Caco-2 (cell line): Measurements from ENCODE around the gene STAT3. TPM values are rescaled to one million over a fixed set of nuclear protein-coding genes. Genes with fewer than 3 reads are reported as not detected.

Experiments
- BruUV-seq: library from RNA; stranded (reverse); fragments of 400-500 nt; replicated peaks from 2 replicates; lab custom pipeline; 2021; lab: Mats Ljungman, UMichigan
- CTCF ChIA-PET: fragments of 300-600 bp; sonication (Branson Sonifier 250); formaldehyde crosslinking; loops from one replicate; lab custom pipeline; 2022; ENCODE audit warnings: antibody characterized with exemption; lab: Charles Lee
- POLR2A ChIA-PET: fragments of 300-600 bp; sonication (Branson Sonifier 250); formaldehyde crosslinking; loops from one replicate; lab custom pipeline; 2022; ENCODE audit warnings: antibody characterized with exemption; lab: Charles Lee
- DNase-seq, 2 experiments: peaks; one replicate each; pipeline versions ENCODE4 v3.0.0 to v3.0.0-alpha.2; 2020 to 2022
- H3K27me3 ChIP-seq: replicated peaks from 2 replicates; pipeline ENCODE4 v1.6.0; 2011; ENCODE audit warnings: low read length; ENCODE audit not compliant: control insufficient read depth, insufficient read depth
- H3K36me3 ChIP-seq: 2 replicates; pipeline ENCODE4 v1.5.1; 2011; ENCODE audit warnings: low read length; ENCODE audit not compliant: control insufficient read depth, insufficient read depth
- H3K4me1 ChIP-seq: fragments of 250-450 bp; sonication (Bioruptor Pico); 2 replicates; pipeline ENCODE4 v1.5.1; 2020; ENCODE audit warnings: mild to moderate bottlenecking
- H3K4me3 ChIP-seq: 2 replicates; pipeline ENCODE4 v1.5.1; 2011; ENCODE audit warnings: low read depth, mild to moderate bottlenecking, control low read depth, low read length
- H3K9me3 ChIP-seq: fragments of 250-450 bp; sonication (Bioruptor Pico); 2 replicates; pipeline ENCODE4 v1.5.1; 2020; ENCODE audit warnings: mild to moderate bottlenecking, moderate library complexity
- H3K27ac Mint-ChIP-seq: one replicate; pipeline ENCODE4 v1.8.0; 2022; ENCODE audit warnings: mixed read lengths; ENCODE audit not compliant: unreplicated experiment
- H3K27me3 Mint-ChIP-seq: one replicate; pipeline ENCODE4 v1.8.0; 2022; ENCODE audit warnings: mixed read lengths; ENCODE audit not compliant: insufficient read depth, unreplicated experiment
- H3K36me3 Mint-ChIP-seq: one replicate; pipeline ENCODE4 v1.8.0; 2022; ENCODE audit warnings: mild to moderate bottlenecking, mixed read lengths; ENCODE audit not compliant: insufficient read depth, unreplicated experiment
- H3K4me1 Mint-ChIP-seq: one replicate; pipeline ENCODE4 v1.8.0; 2022; ENCODE audit warnings: low read depth, mixed read lengths; ENCODE audit not compliant: unreplicated experiment
- H3K4me3 Mint-ChIP-seq: one replicate; pipeline ENCODE4 v1.8.0; 2022; ENCODE audit warnings: mild to moderate bottlenecking, moderate library complexity, mixed read lengths; ENCODE audit not compliant: unreplicated experiment
- H3K9me3 Mint-ChIP-seq: one replicate; pipeline ENCODE4 v1.8.0; 2022; ENCODE audit warnings: mixed read lengths; ENCODE audit not compliant: unreplicated experiment
- CTCF ChIP-seq, 2 experiments: fragments of 200-600 bp in 1 of 2; IDR thresholded peaks; 1 replicate in 1 of 2; 2 replicates in 1 of 2; pipeline versions ENCODE4 v1.5.1 to v1.8.0; 2011 to 2022; ENCODE audit warnings: antibody characterized with exemption in 1 of 2, control low read depth in 1 of 2, inconsistent platforms in 1 of 2, low read depth in 1 of 2, low read length in 1 of 2, mild to moderate bottlenecking in 1 of 2, moderate library complexity in 1 of 2; ENCODE audit not compliant: insufficient read depth in 1 of 2, severe bottlenecking in 1 of 2, unreplicated experiment in 1 of 2
- intact Hi-C: fragments of 100-400 bp; cut with micrococcal nuclease; formaldehyde crosslinking; loops from one replicate; pipeline ENCODE4 v1.10.0; 2022; ENCODE audit not compliant: unreplicated experiment
- total RNA-seq: library from RNA; stranded (reverse); gene quantifications from 2 replicates; pipeline ENCODE4 v1.2.3, GENCODE V29; 2022

The STAT3 gene
- total RNA-seq, 1 experiment from 2014 or later, result 73.7 TPM

DNA sequence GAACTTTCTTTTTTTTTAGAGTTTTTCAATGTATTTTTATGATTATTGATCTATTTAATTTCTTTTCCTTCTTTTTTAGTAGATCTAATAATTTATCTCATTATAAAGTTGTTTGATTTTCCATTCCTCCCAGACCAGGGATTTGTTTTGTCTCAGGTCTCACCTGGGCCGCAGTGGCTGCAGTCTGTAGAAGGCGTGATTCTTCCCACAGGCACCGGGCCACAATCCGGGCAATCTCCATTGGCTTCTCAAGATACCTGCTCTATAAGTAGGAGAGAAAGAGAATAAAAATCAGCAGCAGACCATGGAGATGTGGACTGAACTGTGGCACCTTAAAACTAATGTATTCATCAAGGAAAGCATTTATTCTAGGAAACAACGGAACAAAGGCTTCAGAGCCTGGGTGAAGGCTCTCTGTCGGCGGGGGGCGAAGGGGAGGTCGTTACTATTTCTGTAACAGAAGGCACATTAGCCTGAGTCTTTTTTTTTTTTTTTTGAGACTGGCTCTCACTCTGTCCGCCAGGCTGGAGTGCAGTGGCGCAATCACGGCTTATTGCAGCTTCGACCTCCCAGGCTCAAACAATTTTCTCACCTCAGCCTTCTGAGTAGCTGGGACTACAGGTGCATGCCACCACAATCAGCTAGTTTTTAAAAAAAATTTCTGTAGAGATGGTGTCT, 42.7 kb downstream of the STAT3 start:
- Mint-ChIP-seq H3K27me3 (no peaks in the 10 kb centered on the region), H3K9me3 (no peaks in the 10 kb centered on the region), H3K27ac (no peak overlapping the region), H3K36me3 (peaks cover 44% of the 10 kb centered on the region), H3K4me1 (no peaks in the 10 kb centered on the region), H3K4me3 (no peak overlapping the region)
- intact Hi-C loops, result no loop called here
- H3K27me3 ChIP-seq, result no peaks in the 10 kb centered on the region
- no peaks in the 10 kb centered on the region for H3K9me3 ChIP-seq
- no TSS peak for BruUV-seq
- ChIA-PET CTCF (no interaction called here), POLR2A (no interaction called here)
- no peak overlapping the region for H3K4me3 ChIP-seq
- no peak for DNase-seq
- no peaks in the 10 kb centered on the region for H3K4me1 ChIP-seq
- no peak for TF ChIP-seq CTCF (IDR thresholded peaks at IDR 0.05; ENCODE audit: insufficient read depth in 1 of 2, low read depth in 1 of 2, low read length in 1 of 2, severe bottlenecking in 1 of 2, unreplicated experiment in 1 of 2)
- H3K36me3 ChIP-seq, result no peaks in the 10 kb centered on the region

GRCh38 chr17:42342242-42343008, 45.8 kb downstream of the STAT3 start:
- H3K27me3 Mint-ChIP-seq, result no peaks in the 10 kb centered on the region

More at GRCh38 chr17:42342242-42343008, 45.8 kb downstream of the STAT3 start:
- no peaks in the 10 kb centered on the region for H3K36me3 ChIP-seq
- H3K9me3 Mint-ChIP-seq, result no peaks in the 10 kb centered on the region
- ChIA-PET POLR2A (interaction anchor here (0.6 kb wide), 1 partner anchor 19 kb away, joined by 8 read pairs; no protein-coding TSS in a partner anchor), CTCF (interaction anchor here (0.5 kb wide), 1 partner anchor 20 kb away, joined by 3 read pairs; no protein-coding TSS in a partner anchor)
- no TSS peak for BruUV-seq
- H3K4me1 Mint-ChIP-seq, result no peaks in the 10 kb centered on the region
- no peak for DNase-seq
- no peaks in the 10 kb centered on the region for H3K4me1 ChIP-seq
- peaks cover 58% of the 10 kb centered on the region for H3K36me3 Mint-ChIP-seq
- H3K4me3 Mint-ChIP-seq, result no peak overlapping the region
- TF ChIP-seq CTCF (IDR thresholded peaks at IDR 0.05; ENCODE audit: insufficient read depth in 1 of 2, low read depth in 1 of 2, low read length in 1 of 2, severe bottlenecking in 1 of 2, unreplicated experiment in 1 of 2), result no peak
- intact Hi-C loops, result no loop called here
- no peaks in the 10 kb centered on the region for H3K9me3 ChIP-seq
- no peaks in the 10 kb centered on the region for H3K27me3 ChIP-seq
- H3K27ac Mint-ChIP-seq, result no peak overlapping the region
- H3K4me3 ChIP-seq, result no peak overlapping the region
